H9 (cell line): Measurements from ENCODE around the gene ADAMTSL2. TPM values are rescaled to one million over a fixed set of nuclear protein-coding genes. Genes with fewer than 3 reads are reported as not detected.

Experiments
- DNase-seq: peaks from one replicate; pipeline ENCODE4 v3.0.0-alpha.2; 2017
- H2AFZ ChIP-seq: one replicate; pipeline ENCODE4 v1.6.1; 2013; ENCODE audit warnings: mild to moderate bottlenecking, low read length, control low read depth, moderate library complexity
- H2AK5ac ChIP-seq: 2 replicates; pipeline ENCODE4 v1.6.1; 2013; ENCODE audit warnings: low read length, control low read depth, mixed read lengths; ENCODE audit not compliant: insufficient read length
- H2BK120ac ChIP-seq: one replicate; pipeline ENCODE4 v1.6.1; 2013; ENCODE audit warnings: low read depth, mild to moderate bottlenecking, low read length, control low read depth, inconsistent platforms; ENCODE audit not compliant: poor library complexity, severe bottlenecking
- H2BK12ac ChIP-seq: 2 replicates; pipeline ENCODE4 v1.6.1; 2013; ENCODE audit warnings: low read length, control low read depth, mixed read lengths, low read depth; ENCODE audit not compliant: insufficient read length
- H2BK15ac ChIP-seq: 2 replicates; pipeline ENCODE4 v1.6.1; 2013; ENCODE audit warnings: low read depth, low read length, control low read depth
- H2BK20ac ChIP-seq: one replicate; pipeline ENCODE4 v1.6.1; 2013; ENCODE audit warnings: low read depth, mild to moderate bottlenecking, low read length, control low read depth, inconsistent platforms; ENCODE audit not compliant: poor library complexity, severe bottlenecking
- H2BK5ac ChIP-seq: 2 replicates; pipeline ENCODE4 v1.6.1; 2013; ENCODE audit warnings: low read length, control low read depth, mixed read lengths; ENCODE audit not compliant: insufficient read length
- H3K14ac ChIP-seq: 2 replicates; pipeline ENCODE4 v1.6.1; 2013; ENCODE audit warnings: low read length, control low read depth; ENCODE audit not compliant: insufficient read depth
- H3K18ac ChIP-seq: 2 replicates; pipeline ENCODE4 v1.6.1; 2013; ENCODE audit warnings: low read depth, mild to moderate bottlenecking, mixed read lengths, low read length, control low read depth; ENCODE audit not compliant: insufficient read length
- H3K23ac ChIP-seq: 2 replicates; pipeline ENCODE4 v1.6.1; 2013; ENCODE audit warnings: low read length, control low read depth, mixed read lengths, low read depth; ENCODE audit not compliant: insufficient read length
- H3K23me2 ChIP-seq: 2 replicates; pipeline ENCODE4 v1.6.1; 2013; ENCODE audit warnings: low read depth, mild to moderate bottlenecking, mixed read lengths, low read length, control low read depth; ENCODE audit not compliant: insufficient read length, poor library complexity, severe bottlenecking
- H3K27ac ChIP-seq: 2 replicates; pipeline ENCODE4 v1.5.1; 2013; ENCODE audit warnings: low read length, control low read depth, mixed read lengths, low read depth; ENCODE audit not compliant: insufficient read length
- H3K27me3 ChIP-seq: 2 replicates; pipeline ENCODE4 v1.6.1; 2013; ENCODE audit warnings: low read length, control low read depth, inconsistent platforms; ENCODE audit not compliant: insufficient read depth
- H3K4ac ChIP-seq: 2 replicates; pipeline ENCODE4 v1.6.1; 2013; ENCODE audit warnings: low read depth, mild to moderate bottlenecking, control low read depth, inconsistent platforms, low read length, moderate library complexity
- H3K4me1 ChIP-seq: 2 replicates; pipeline ENCODE4 v1.6.1; 2013; ENCODE audit warnings: low read length, control low read depth, inconsistent platforms; ENCODE audit not compliant: insufficient read depth
- H3K4me2 ChIP-seq: 2 replicates; pipeline ENCODE4 v1.6.1; 2013; ENCODE audit warnings: low read length, control low read depth, mixed read lengths; ENCODE audit not compliant: insufficient read length, insufficient read depth
- H3K56ac ChIP-seq: 2 replicates; pipeline ENCODE4 v1.6.1; 2013; ENCODE audit warnings: low read depth, mild to moderate bottlenecking, mixed read lengths, low read length, control low read depth; ENCODE audit not compliant: insufficient read length
- H3K79me1 ChIP-seq: 2 replicates; pipeline ENCODE4 v1.6.1; 2013; ENCODE audit warnings: low read depth, mild to moderate bottlenecking, moderate library complexity, low read length, control low read depth, inconsistent platforms; ENCODE audit not compliant: insufficient read depth, poor library complexity, severe bottlenecking
- H3K79me2 ChIP-seq: 2 replicates; pipeline ENCODE4 v1.6.1; 2013; ENCODE audit warnings: low read length, control low read depth, inconsistent platforms; ENCODE audit not compliant: insufficient read depth
- H3K9ac ChIP-seq: 2 replicates; pipeline ENCODE4 v1.6.1; 2013; ENCODE audit warnings: low read length, control low read depth, mixed read lengths; ENCODE audit not compliant: insufficient read length; ENCODE audit errors: extremely low read depth
- H3K9me3 ChIP-seq: one replicate; pipeline ENCODE4 v1.6.1; 2013; ENCODE audit warnings: low read depth, low read length, inconsistent platforms; ENCODE audit not compliant: control insufficient read depth
- H3T11ph ChIP-seq: one replicate; pipeline ENCODE4 v1.6.1; 2013; ENCODE audit warnings: mild to moderate bottlenecking, low read length, control low read depth, inconsistent platforms
- H4K20me1 ChIP-seq: one replicate; pipeline ENCODE4 v1.6.1; 2013; ENCODE audit not compliant: control insufficient read depth, insufficient read length, insufficient read depth
- H4K5ac ChIP-seq: 2 replicates; pipeline ENCODE4 v1.6.1; 2013; ENCODE audit warnings: low read depth, mild to moderate bottlenecking, mixed read lengths, low read length, control low read depth; ENCODE audit not compliant: insufficient read length
- H4K8ac ChIP-seq: replicated peaks from 2 replicates; pipeline ENCODE4 v1.6.1; 2013; ENCODE audit warnings: low read length, control low read depth, mixed read lengths, low read depth; ENCODE audit not compliant: insufficient read length
- H4K91ac ChIP-seq: 2 replicates; pipeline ENCODE4 v1.6.1; 2013; ENCODE audit warnings: low read depth, mild to moderate bottlenecking, moderate library complexity, mixed read lengths, low read length, control low read depth; ENCODE audit not compliant: insufficient read length
- H3K27ac Mint-ChIP-seq, 3 experiments: 2 replicates in 2 of 3; 3 replicates in 1 of 3; pipeline ENCODE4 v1.8.0; 2020 to 2021; ENCODE audit warnings: mixed read lengths in 3 of 3, mild to moderate bottlenecking in 1 of 3, moderate library complexity in 1 of 3
- H3K27me3 Mint-ChIP-seq: 2 replicates; pipeline ENCODE4 v1.8.0; 2021; ENCODE audit warnings: low read depth, mild to moderate bottlenecking, moderate library complexity, mixed read lengths
- H3K36me3 Mint-ChIP-seq, 3 experiments: 2 replicates in 2 of 3; 3 replicates in 1 of 3; pipeline ENCODE4 v1.8.0; 2020 to 2021; ENCODE audit warnings: low read depth in 3 of 3, mixed read lengths in 3 of 3; ENCODE audit not compliant: insufficient read depth in 1 of 3
- H3K4me1 Mint-ChIP-seq, 2 experiments: 2 replicates each; pipeline ENCODE4 v1.8.0; 2020; ENCODE audit warnings: mixed read lengths in 2 of 2
- H3K4me3 Mint-ChIP-seq, 2 experiments: 2 replicates in 1 of 2; 3 replicates in 1 of 2; pipeline ENCODE4 v1.8.0; 2020 to 2021; ENCODE audit warnings: mild to moderate bottlenecking in 2 of 2, mixed read lengths in 2 of 2, moderate library complexity in 1 of 2
- H3K9me3 Mint-ChIP-seq, 2 experiments: 2 replicates in 1 of 2; 3 replicates in 1 of 2; pipeline ENCODE4 v1.8.0; 2020; ENCODE audit warnings: mild to moderate bottlenecking in 2 of 2, mixed read lengths in 2 of 2, moderate library complexity in 1 of 2
- WGBS: extraction: QIAGEN DNeasy Blood & Tissue Kit; methylation state at CpG from one replicate; pipeline ENCODE4 v1.1.7; 2013; ENCODE audit warnings: missing lambda C conversion rate, low lambda C conversion rate, mixed read lengths; ENCODE audit not compliant: insufficient read length; ENCODE audit errors: extremely low coverage; 5-methylcytosine and 5-hydroxymethylcytosine counted together
- total RNA-seq: library from RNA; stranded (reverse); gene quantifications from 2 replicates; pipeline ENCODE4 v1.2.1, GENCODE V29; 2021
- TF ChIP-seq, protein P1 (sequence below): fragments of 200-600 bp; sonication (generic); conservative IDR thresholded peaks from 3 replicates; pipeline ENCODE4 v1.8.0; 2021; ENCODE audit warnings: antibody characterized with exemption, mild to moderate bottlenecking

The ADAMTSL2 gene
- total RNA-seq, 1 experiment from 2014 or later: 0.61 TPM

DNA sequence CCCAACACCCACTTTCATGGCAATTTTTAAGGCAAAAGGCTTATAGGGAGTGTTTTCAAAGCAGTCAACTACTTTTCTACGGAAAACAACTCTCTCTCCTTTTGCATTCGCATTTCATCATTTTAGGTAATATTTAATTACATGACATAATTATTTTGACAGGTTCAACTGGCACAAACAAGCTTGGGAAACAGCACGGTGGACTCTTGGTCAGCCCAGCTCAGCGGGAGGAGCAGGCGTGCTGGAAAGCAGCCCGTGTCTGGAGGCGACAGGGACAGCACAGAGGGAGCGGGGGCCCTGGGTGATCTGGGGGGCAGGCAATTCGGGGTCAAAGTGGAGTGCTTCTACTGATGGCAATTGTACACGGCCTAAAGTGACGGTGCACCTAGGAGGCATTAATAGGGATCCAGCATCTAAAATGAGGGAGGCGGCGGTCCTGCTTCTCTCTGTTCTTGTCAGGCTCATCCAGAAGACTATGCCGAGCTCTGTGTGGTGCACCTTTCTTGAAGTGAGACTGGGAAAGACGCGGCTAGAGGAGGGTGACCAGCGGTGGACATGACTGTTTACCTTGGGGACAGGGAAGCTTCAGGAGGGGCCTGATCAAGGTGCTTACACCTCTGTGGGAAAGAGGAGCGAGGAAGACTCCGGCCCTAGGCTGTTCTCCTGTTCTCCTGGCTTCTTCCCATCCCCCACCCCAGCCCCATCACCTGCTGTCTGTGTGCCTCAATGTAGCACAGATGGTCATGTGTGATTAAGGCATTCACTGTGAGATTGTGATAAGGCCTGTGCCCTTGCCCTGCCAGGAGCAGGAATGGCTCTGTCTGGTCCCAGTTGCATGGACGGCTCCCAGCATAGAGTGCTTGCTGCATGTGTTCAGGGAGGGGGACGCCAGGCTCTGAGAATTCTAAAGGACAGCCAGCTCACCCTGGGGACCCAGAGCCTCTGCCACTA is 13.1 kb upstream of the ADAMTSL2 start:
- Histone ChIP-seq H2AFZ (no peak overlapping the region), H3K23me2 (no peaks in the 10 kb centered on the region), H2BK12ac (no peak overlapping the region), H3K14ac (no peak overlapping the region), H3K4me1 (peaks cover 4% of the 10 kb centered on the region; the same call in 1 of the 2 replicates), H3K18ac (no peak overlapping the region), H4K5ac (no peak overlapping the region), H3K9ac (no peak overlapping the region), H3K9me3 (no peaks in the 10 kb centered on the region), H4K8ac (no peak overlapping the region), H3K79me2 (no peaks in the 10 kb centered on the region), H4K91ac (no peak overlapping the region), H4K20me1 (no peaks in the 10 kb centered on the region), H3T11ph (no peak overlapping the region), H3K27ac (no peak overlapping the region), H3K23ac (no peak overlapping the region), H2BK120ac (no peak overlapping the region), H2BK20ac (no peak overlapping the region), H3K79me1 (no peaks in the 10 kb centered on the region), H2BK15ac (no peak overlapping the region), H3K4me2 (no peak overlapping the region), H3K56ac (no peak overlapping the region), H2AK5ac (no peak overlapping the region), H3K4ac (no peak overlapping the region), H3K27me3 (no peaks in the 10 kb centered on the region), H2BK5ac (no peak overlapping the region)
- Mint-ChIP-seq H3K27ac (no peak overlapping the region; a peak in 2 of 7 replicates), H3K9me3 (no peaks in the 10 kb centered on the region), H3K27me3 (peaks cover 19% of the 10 kb centered on the region), H3K4me3 (no peak overlapping the region; a peak in 1 of 5 replicates), H3K4me1 (peaks cover 10% of the 10 kb centered on the region in 2 experiments), H3K36me3 (no peaks in the 10 kb centered on the region)
- DNase-seq: no peak
- TF ChIP-seq, protein P1, sequence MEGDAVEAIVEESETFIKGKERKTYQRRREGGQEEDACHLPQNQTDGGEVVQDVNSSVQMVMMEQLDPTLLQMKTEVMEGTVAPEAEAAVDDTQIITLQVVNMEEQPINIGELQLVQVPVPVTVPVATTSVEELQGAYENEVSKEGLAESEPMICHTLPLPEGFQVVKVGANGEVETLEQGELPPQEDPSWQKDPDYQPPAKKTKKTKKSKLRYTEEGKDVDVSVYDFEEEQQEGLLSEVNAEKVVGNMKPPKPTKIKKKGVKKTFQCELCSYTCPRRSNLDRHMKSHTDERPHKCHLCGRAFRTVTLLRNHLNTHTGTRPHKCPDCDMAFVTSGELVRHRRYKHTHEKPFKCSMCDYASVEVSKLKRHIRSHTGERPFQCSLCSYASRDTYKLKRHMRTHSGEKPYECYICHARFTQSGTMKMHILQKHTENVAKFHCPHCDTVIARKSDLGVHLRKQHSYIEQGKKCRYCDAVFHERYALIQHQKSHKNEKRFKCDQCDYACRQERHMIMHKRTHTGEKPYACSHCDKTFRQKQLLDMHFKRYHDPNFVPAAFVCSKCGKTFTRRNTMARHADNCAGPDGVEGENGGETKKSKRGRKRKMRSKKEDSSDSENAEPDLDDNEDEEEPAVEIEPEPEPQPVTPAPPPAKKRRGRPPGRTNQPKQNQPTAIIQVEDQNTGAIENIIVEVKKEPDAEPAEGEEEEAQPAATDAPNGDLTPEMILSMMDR: no peak
- WGBS: no CpG with 5 or more reads among the region's 21 CpGs
